Measurements from ENCODE around the gene TAGLN3.
"Not testable (repeated sequence)": the region's sequence is repeated elsewhere in the genome, so short reads cannot be mapped to it uniquely, and the experiment has no call there.

Gene TAGLN3

DNA sequence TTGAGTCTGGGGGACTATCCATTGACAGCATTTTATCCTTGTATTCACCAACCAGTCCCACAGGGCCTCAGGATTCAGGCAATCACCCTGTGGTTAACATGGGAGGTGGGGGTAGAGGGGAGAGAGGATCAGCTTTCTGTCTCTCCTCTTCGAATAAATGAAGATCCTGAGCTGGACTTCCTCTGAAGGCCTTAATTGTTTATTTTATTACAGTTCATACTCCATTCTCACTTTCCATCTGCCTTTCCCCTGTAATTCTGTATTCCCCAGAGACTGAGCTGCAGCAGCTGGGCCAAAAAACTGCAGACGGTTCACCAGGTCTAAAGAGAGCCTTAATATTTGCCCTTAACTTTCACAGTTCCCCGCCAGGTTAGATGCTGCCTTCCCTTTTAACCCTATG is 11.9 kb downstream of the TAGLN3 start:
- DNase-seq (ENCODE audit: low read depth) = peak; percentile 64

GRCh38 chr3:112011376-112011940 is 12.7 kb downstream of the TAGLN3 start:
- DNase-seq (ENCODE audit: low read depth) = no peak

GRCh38 chr3:112012205-112012992 is 13.7 kb downstream of the TAGLN3 start:
- no peak for DNase-seq (ENCODE audit: low read depth)

DNA sequence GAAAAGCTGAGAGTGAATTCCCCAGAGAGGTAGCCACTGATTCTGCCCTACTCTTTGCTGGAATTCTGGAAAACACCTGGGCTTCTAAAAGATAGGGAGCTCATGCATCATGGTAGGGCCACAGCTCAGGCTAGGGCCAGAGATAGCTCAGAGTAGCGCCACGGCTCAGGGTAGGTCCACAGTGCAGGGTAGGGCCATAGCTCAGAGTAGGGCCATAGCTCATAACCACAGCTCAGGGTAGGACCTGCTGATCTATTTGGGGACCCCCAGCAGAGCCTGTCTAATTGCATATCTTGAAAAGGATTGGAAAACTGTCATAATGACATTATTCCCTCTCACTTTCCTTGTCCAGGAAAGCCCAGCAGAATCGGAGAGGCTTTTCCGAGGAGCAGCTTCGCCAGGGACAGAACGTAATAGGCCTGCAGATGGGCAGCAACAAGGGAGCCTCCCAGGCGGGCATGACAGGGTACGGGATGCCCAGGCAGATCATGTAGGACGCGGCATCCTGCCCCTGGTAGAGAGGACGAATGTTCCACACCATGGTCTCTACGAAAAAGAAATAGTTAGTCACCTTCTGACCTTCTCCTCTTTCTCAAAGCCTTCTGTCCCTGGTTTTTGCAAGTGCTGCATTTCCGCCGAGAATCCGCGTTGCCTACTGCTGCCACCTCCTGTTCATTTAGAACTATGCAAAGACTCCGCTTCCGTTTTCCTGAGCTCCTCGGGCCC is 14.5 kb downstream of the TAGLN3 start:
- DNase-seq (ENCODE audit: low read depth) = peak; percentile 70

GRCh38 chr3:112013784-112014143 is 15.0 kb downstream of the TAGLN3 start:
- DNase-seq (ENCODE audit: low read depth) = no peak

DNA sequence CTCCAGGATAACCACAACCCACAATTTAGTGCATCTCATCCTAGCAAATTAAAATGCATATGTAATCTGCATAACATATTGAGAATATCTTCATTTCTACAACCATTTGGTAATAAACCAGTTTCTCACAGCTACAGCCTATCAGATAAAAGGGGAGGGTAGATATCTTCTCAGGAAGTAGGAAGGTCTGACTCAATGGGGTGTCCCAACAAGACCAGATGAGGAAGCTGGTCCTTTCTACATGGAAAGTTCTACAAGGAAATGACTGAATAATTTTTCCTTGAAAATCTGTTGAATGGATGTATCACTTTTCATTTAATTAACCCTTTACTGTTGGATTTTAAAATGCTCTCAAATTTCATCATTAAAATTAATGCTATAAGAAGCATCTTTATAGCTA is 18.4 kb downstream of the TAGLN3 start:
- DNase-seq (ENCODE audit: low read depth) = no peak

GRCh38 chr3:112018712-112019111 is 20.0 kb downstream of the TAGLN3 start:
- peak; percentile 31 for DNase-seq (ENCODE audit: low read depth)

- no peak for DNase-seq (ENCODE audit: low read depth)
These were observed 21.0 kb downstream of the TAGLN3 start for GRCh38 chr3:112019716-112020115.

GRCh38 chr3:112020674-112021085 is 22.0 kb downstream of the TAGLN3 start:
- no peak for DNase-seq (ENCODE audit: low read depth)

DNA sequence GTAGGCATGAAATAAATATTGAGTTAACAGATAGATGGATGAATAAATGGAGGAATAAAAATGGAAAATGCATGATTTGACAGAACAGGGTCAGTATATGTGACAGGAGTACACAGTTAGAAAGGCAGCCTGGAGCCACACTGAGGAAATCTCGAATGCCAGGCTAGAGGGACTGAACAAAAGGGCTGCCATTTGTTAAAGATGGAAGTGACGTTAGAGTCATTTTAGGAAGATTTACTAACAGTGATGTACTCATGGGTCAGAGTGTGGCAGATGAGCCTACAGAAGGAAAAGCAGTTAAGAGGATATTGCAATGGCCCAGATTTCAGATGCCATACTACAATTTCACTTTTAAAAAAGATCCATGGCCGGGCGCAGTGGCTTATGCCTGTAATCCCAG is 28.4 kb downstream of the TAGLN3 start:
- no peak for DNase-seq (ENCODE audit: low read depth)

DNA sequence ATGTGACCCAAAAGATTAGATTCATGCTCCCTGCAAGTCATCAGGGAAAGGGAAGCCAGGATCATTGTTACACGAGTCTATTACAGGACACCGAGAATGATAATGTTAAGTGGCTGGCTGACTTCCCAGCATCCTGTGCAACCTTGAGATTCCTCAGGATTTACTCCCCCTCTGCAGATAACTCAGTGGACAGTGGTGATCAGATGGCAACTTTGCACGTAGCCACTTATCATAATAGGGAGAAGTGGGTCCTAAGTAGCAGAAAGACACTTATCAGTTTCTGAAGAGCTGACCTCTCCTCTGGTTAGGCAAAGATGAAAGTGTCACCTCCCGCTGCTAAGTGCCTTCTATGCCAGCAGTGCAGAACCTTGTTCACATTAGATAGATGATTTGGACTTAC is 29.1 kb downstream of the TAGLN3 start:
- no peak for DNase-seq (ENCODE audit: low read depth)

DNA sequence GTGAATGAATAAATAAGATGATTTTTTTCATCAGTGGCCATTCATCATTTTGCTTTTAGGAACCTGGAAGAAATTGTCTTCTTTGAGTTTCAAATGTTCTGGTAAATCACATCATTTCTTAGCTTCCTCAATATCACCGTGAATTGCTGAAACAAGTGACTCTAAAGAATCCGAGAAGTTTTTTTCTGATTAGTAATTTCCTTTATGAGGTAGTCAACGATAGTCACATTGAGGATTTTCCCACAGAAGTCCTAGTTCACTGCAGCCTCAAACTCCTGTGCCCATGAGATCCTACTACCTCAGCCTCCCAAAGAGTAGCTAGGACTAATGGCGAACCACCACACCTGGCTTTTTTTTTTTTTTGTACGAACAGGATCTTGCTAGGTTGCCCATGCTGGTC is 32.2 kb downstream of the TAGLN3 start:
- no peak for DNase-seq (ENCODE audit: low read depth)

- no peak for DNase-seq (ENCODE audit: low read depth)
These were observed 33.5 kb downstream of the TAGLN3 start for GRCh38 chr3:112032098-112032731.

DNA sequence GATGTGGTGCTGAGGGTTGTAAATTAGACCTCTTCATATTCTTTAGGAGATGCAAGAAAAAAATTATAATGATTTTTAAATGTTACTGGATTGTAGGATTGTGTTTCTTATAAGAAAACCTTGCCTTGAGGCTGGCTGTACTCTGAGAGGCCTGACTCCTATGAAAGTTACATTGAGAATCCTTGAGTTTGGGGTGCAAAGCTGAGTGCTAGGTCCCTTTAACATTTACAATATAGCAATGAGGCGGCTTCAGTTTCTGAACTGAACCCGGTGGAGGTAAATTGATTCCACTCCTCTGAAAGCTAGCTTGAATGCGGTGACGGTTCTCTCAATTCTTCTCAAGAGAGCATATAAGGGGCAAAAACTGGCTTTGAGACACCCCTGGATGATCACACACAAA is 35.7 kb downstream of the TAGLN3 start, which contains the start of gene TMPRSS7:
TSS of gene TMPRSS7 (plus strand) at position 301 of the 400 bp plus-strand sequence. CDS start 110 bp downstream, outside the sequence.
- DNase-seq (ENCODE audit: low read depth) = no peak

- DNase-seq (ENCODE audit: low read depth) = no peak
These were observed 36.5 kb downstream of the TAGLN3 start for GRCh38 chr3:112035241-112035640.

DNA sequence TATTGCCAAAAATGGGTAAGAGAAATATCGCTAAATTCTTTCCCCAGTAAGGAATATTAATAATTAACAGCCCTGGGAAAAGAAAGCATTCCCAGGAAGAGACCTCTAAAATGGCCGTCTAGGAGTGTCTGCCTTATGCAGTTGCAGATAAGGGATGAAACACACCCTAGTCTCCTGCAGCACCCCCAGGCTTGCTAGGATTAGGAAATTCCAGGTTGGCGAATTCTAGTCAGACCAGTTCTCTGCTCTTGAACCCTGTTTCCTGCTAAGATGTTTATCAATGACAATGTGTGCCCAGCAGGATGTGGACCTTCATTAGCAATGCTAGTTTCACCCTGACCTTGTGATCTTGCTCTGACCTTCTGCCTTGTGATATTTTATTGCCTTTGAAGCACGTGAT is 38.5 kb downstream of the TAGLN3 start:
- not testable (repeated sequence) for DNase-seq (ENCODE audit: low read depth)

DNA sequence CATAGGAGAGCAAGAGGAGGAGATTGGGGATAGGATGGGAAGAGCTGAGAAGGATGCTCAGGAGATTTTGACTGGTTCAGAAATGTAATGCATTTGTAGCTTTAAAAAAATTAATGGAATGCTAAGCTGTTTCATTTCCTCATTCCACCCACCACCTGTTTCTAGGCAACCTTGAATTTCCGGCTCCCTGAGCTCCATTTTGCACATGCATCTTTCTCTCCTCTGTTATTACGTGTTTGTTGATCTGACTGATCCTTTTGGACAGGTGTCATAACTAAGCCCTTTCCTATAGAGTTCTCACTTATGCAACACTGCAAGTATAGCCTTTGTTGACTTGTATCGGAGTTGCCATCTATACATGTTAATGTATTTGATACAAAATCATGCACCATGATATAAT is 40.1 kb downstream of the TAGLN3 start:
- DNase-seq (ENCODE audit: low read depth) = no peak

DNA sequence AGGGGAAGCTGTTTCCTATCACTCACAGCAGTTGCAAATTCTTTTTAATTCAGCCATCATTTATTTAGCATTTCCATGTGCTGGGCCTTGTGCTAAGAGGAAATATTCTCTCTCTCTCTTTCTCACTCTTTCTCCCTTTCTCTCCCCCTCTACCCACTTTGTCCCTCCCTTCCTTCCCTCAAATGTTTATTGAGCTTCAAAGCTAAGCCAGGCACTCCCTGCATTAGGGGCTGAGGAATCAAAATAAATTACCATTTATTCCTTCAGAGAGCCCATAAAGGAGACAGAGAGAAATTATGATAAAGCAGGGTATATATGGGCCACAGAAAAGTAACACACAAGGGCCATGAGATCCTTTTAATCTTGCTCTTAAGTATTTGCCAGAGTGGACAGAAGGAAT is 42.6 kb downstream of the TAGLN3 start:
- DNase-seq (ENCODE audit: low read depth) = no peak

GRCh38 chr3:112042842-112043280 is 44.1 kb downstream of the TAGLN3 start:
- no peak for DNase-seq (ENCODE audit: low read depth)

DNA sequence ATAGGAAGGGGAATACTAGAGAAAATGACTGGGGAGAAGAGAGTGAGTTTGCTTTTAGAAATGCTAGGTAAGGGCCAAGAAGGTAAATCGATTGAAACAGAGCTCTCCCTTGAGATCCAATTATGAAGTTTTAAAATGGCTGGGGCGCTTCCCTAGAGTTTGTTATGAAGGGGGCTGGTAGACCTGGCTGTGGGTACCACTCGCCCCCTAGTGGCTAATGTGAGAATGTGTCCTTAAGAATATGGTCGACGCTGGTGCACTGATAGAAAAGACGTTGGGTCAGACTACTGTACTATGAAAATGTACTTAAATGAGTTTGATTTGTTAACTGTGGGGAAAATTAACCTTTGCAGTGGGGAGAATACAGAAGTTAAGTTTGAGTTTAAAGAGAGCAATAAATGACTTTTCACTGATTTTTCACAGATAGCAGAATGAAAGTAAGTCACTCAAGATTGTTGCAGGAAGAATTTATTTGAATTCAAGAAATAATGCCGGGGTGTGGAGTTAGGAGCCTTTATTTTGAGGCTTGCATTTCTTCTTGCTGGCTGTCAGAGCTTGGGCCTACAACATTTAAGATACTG is 45.0 kb downstream of the TAGLN3 start:
- DNase-seq (ENCODE audit: low read depth) = peak; percentile 64

DNA sequence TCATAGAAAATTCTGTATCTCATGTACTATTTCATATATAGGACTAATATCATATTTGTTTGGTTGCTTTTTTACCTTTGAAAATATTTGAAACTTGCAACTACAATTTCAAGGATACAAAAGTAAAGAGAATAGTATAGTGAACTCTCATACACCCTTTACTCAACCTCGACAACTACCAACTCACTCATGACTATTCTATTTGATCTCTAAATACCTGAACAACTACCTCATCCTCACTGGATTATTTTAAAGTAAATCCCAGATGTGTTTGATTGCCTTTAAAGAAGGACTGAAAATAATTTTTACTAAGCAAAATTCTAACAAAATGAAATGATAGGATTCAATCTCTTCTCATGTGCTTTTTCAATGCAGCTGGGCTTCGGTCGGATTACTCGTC is 47.9 kb downstream of the TAGLN3 start:
- DNase-seq (ENCODE audit: low read depth) = no peak

DNA sequence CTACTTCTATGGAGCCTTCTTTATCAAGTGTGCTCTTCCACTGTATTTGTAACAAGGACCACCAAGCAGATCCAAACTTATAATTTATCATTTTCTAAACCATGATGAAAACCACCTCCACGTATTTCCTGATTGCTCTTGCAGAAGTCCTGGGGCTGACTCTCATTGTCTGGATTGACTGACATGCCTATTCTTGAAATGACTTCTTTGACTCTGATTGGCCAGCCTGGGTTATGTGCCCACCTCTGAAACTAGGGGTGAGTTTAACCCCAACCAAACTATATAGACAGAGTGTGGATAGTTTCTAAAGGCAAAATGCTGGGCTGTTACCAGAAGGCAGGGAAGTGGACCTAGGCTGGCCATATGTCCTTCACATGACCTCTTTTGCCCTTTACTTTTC is 48.5 kb downstream of the TAGLN3 start:
- DNase-seq (ENCODE audit: low read depth) = no peak
